GM21447 (cell line): ENCODE measurements around the gene SEC14L5.
"Not testable (repeated sequence)": the region's sequence is repeated elsewhere in the genome, so short reads cannot be mapped to it uniquely, and the experiment has no call there.

Source experiments
- ATAC-seq: cut with Tn5 transposase; IDR thresholded peaks from one replicate; pipeline ENCODE4 v1.9.1; 2021; ENCODE audit not compliant: unreplicated experiment

SEC14L5 gene

DNA sequence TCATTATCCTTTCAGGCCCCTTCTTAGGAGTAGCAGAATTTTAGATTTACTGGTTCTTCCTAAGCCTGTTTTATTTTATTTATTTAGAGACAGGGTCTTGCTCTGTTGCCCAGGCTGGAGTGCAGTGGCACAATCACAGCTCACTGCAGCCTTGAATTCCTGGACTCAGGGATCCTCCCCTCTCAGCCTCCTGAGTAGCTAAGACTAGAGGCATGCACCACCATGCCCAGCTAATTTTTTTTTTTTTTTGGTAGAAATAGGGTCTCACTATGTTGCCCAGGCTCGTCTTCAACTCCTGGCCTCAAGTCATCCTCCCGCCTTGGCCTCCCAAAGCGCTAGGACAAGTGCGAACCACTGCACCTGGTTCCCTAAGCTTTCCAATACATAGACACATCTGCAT, 28.5 kb upstream of the SEC14L5 start:
- not testable (repeated sequence) for ATAC-seq

DNA sequence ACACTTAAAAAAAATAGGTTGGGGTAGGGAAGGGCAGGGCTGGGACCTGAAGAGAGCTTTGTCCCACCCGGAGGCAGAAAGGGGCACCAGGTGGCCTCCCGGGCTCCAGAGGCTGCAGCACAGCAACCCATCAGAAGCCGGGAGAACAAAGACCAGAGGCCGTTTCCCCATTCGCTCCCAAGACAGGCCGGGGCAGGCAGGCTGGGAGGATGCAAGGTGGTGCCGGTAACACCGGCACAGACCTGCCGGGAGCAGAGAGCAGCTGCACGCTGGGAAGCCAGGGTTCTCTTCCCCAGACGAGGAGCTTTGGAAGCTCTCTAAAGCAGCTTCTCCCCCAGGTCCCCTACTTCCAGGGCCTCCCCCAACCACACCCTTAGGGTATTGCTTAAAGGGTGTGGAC, 26.7 kb upstream of the SEC14L5 start:
- no peak for ATAC-seq

DNA sequence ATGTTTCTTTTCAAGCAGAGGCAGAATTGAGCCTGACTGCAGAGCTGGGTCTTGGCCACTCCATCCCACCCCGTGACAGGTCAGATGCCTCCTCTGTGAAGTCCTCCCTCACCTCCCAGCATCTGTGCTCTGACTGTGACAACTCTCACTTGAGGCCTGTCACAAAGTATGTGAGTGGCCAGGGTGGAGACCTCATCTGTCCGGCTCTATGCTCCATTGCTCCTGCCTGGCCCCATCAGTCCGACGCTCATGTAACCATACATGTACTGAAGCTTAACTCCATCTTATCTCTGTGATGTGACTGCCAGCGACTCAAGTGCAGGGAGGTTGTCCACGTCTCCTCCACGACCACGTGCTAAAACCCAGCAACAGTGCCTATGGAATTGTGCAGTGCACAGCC, 24.7 kb upstream of the SEC14L5 start:
- ATAC-seq: no peak

DNA sequence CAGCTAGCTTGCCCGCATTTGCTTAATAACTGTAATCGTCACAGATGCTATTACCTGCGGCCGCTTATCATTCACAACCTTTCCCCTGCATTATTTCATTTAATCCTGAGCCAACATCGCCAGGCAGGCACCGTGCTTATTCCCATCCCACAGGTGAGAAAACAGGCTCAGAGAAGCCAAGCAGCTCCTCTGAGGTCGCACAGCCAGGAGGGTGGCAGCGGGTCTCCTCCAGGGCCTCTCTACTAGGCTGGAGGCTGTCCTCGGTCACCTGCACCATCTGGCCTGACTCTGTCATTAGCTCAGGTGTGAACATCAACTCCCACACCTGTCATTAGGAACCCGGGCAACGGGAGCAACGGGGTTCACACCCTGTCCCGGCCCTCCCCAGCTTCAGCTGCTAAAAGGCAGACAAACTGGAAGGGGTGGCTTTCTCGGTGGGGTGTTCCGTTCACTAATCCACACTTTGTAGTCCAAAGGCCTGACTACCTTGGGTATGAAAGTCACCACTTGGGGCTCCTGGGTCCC, 24.2 kb upstream of the SEC14L5 start:
- ATAC-seq: no peak

DNA sequence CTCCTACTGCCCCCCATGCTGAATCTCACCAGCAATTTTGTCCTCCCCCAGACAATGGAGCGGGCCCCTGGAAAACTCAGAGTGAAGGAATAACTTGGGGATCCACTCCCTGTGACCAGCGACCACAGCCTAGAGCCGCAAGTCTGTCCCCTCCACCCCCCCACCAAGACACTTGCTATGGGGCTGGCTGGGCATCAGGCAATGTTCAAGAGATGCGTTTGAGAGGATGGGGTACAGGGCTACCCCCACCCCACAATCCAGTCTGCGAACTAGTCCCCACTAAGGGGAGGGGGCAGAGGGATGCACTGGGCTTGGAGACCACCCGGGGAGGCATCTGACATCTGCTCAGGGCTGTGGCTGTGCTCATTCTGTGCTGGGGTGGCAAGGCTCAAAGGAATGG, 23.5 kb upstream of the SEC14L5 start:
- no peak for ATAC-seq

DNA sequence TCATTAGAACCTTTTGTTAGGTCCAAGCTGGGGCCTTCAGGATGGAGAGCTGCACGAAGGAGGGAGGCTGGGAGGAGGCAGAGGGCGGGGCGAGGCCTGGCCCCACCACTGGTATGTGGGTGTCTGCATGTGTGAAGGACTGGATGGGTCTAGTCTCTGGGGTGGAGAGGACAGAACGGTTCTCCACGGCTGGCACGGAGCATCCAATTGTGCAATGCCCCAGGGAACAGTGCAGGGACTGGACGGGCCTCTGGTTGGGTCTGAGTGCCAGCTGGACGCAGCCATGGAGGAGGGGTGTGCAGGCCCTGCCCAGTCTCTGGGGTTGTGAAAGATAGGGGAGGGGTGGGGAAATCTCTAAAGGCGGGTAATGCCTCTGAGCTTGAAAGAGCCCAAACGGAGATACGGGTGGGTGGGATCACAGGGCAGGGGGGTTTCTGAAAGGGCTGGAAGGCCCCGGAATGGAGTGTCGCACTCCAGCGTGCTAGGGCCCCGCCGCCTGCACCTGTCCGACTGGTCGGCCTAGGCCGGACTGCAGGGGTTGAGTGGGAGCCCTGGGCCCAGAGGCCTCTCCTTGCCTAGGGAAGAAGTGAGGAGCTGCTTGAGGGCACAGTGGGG, 22.8 kb upstream of the SEC14L5 start:
- no peak for ATAC-seq

DNA sequence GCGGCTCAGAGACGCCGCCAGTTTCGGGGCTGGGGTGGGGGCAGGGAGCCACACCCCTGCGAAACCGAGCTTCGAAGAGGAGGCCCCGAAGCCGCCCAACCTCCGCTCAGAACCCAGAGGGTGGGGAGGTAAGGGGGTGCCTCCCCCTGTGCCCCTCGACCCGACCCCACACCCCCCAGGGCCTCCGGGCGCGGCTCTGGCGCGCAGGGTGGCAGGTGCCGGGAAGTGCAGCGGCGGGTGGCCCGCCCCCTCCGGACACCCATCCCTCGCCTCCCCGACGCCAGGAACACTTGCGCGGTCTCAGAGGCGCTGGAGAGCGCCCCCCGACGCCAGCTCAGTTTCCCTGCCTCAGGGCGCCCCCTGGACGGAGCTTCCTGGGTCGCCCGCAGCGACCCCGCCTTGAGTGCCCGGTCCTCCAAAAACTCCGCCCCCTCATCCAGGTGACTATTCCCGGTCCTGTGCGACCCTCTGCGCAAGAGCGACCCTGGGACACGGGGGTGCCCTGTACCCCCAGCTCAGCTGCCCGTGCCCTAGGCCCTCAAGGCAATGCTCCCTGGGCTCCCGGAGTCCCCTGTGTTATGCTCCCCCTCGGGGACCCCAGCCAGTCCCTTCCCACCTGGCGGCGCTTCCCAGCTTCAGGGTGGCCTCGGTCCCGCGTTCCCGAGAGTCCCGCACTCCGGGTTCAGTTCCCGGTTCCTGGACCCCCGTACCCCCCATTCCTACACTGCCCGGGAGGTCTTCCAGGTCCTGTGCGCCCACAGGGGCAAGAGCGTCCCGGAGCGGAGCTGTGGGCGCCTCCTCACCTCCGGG, 21.7 kb upstream of the SEC14L5 start:
- no peak for ATAC-seq

DNA sequence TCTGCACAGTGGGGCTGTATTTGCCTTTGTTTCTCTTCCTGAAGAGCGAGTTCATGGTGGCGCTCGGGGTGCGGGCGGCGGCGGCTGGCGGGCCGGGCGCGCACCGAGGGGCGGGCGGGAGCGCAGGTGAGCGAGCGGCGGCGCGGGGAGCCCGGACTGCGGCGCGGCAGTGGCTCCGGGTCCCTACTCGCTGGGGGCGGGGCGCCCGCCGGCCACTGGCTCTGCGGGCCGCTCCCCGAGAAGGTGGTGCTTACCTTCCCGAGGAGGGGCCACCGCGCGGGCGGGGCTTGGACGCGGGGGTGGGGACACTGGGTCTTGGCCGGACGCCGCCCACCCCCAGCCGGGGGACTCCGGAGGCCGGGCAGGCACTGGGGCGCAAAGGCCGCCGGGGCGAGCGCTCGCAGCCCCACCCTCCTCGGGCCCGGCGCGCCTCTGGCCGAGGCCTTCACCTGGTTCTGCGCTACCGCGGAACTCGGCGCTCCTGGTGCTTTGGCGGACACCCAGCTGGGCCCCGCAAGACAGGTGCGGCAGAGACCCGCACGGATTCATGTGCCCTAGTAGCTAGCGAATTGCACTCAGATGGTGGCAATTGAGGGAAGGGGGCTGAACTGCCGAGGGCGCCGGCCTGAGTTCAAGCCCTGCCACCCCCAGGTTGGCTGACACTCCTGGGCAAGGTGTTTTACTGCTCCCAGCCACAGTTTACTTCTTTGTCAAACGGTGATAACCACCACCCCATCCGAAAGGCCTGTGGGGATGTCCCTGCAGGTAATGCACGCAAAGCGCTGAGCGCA, 20.9 kb upstream of the SEC14L5 start, which contains the start of gene PPL:
TSS of gene PPL (minus strand) at position 158 of the 791 bp plus-strand sequence. CDS start at position 55, 103 bp downstream.
- ATAC-seq: no peak

DNA sequence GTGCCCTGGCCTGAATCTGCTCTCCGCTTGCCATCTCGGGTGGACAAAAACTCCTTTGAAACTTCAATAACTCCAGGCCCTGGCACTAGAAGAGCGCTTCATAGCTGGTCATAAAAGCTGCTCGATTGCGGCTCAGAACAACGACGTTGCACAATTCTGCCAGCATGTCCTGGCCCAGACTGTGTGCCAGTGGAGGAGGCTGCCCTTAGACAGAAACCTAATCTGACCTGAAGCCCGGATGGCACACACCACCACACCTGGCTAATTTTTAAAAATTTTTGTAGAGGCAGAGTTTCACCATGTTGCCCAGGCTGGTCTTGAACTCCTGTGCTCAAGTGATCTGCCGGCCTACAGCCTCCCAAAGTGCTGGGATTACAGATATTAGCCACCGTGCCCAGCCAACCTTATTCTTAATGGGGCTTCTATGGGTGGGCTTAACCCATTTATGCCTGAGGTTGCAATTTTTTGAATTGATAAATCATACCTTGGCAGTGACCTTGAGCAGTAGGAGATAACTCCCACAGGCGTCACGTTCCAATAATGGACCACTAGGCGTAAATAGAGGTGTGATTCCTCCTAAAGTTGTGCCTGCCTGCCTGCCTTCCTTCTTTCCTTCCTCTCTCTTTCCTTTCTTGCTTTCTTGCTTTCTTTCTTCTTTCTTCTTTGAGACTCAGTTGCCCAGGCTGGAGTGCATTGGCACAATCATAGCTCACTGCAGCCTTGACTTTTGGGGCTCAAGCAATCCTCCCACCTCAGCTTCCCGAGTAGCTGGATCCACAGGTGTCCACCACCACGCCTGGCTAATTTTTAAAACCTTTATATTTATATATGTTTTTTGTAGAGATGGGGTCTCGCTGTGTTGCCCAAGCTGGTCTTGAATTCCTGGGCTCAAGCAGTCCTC, 20.1 kb upstream of the SEC14L5 start:
- ATAC-seq: no peak

DNA sequence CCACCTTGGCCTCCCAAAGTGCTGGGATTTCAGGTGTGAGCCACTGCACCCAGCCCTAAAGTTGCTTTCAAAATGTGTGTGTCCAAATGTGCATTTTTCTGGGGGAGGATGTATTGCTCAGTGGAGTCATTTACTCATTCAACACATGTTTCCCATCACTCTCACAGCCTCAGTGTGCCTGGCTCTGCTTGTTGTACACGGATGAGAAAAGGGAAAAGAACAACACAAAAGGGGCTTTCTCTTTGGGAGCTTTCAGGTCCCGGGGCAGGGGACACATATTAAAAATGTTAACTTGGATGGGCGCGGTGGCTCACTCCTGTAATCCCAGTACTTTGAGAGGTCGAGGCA, 19.5 kb upstream of the SEC14L5 start:
- ATAC-seq: no peak

DNA sequence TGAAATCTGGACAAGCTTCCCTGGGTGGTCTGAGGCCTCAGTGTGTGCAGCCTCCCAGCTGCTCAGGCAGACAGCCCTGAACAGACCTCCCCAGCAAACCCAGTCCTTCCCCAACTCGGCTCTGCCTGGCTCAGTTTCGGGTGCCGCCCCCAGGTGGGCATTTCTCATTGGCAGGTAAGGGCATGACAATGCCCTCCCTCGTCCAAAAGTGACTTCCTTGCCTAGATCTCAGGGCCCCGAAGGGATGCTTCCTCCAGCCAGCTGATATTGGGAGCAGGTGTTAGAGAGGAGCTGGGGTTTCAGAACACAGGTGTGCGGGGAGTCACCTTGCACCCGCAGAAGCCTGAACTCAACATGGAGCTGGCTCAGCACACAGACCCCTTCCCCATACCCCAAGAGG, 17.4 kb upstream of the SEC14L5 start:
- ATAC-seq: no peak

DNA sequence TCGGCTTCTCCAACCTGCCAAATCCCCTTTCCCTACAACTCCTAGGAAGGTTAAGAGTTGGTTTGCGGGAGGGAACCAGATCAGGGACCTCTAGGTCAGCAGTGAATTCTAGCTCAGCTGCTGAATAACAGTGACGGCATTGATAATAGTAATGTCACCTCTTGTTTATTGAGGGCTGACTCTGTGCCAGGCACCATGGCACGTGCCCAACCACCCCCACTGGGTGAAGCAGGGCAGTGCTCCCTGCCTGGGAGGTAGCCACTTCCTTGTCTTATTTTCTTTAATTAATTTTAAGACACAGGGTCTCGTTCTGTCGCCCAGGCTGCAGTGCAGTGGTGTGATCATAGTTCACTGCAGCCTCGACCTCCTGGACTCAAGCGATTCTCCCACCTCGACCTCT, 15.6 kb upstream of the SEC14L5 start:
- ATAC-seq: no peak

DNA sequence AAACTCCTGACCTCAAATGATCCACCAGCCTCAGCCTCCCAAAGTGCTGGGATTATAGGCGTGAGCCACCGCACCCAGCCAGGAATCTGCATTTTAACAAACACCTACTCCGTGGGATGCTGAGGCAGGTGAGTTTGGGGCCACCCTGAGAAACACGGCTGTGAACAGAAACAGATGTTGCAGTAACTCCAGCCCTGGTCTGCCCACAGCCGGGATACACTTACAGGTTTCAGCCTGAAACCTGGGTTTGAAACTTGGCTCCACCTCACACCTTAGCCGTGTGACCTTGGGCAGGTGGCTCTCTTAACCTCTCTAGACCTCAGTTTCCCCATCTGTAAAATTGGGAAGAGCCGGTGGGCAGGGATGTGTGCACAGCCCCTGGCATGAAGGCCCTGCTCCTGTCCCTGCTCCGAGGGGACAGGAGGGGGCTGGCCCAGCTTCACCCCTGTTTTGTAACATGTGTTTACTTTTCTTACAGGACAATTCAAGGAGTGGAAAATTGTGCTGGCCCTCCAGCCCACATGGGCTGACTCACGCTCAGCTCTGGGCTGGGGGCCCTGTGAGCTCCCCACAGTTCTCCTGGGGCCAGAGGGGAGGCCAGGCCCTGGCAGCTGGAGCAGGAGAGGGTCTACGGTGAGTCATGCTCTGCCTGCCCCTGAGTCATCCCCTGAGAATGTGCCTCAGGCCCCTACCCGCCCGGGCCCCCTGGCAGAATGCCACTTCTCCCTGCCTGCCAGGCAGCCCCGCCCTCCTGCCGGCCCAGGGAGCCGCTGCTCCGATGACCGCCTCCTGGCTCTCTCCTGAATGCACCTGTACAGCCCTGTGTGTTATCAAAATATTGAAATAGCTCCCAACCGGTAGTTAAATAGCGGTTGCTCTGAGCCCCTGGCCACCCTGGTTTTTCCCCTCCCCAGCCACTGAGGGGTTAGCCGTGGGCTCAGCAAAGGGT, 13.5 kb upstream of the SEC14L5 start:
- ATAC-seq: no peak

DNA sequence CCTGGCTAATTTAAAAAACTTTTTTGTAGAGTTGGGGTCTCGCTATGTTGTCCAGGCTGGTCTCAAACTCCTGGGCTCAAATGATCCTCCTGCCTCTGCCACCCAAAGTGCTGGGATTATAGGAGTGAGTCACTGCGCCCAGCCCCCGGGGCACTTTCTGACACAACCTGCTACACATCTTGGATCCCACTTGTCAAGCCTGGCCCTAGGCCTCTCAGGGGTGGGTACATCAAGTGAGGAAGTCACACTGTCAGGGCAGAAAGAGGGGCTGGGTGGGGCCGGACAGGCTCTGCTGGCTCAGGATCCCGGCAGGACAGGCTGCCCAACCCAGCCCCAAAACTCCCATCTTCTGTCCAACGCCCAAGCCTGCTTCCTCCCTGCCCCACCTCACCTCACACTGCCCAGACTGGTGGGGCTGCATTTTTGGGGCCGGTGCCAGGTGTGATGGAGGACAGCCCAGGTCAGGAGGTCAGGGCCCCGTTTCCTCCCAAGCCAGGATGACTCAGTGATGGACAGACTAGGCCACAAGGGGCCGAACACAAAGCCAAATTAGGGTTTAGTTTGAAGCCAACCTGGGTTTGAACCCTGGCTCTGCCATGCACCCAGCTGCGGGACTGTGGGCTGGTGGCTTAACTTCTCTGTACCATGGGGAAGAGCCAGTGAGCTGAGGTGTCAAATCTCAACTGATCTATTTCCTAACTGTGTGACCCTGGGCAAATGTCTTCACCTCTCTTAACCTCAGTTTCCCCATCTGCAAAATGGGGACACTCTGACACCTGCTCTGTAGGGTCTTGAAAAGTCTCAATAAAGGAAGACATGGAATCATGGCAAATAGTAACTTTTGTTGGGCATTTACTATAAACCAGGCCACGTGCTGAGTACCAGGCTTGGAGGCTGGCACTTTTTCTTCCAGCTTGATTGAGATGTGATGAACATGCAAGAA, 12.3 kb upstream of the SEC14L5 start:
- ATAC-seq: no peak

DNA sequence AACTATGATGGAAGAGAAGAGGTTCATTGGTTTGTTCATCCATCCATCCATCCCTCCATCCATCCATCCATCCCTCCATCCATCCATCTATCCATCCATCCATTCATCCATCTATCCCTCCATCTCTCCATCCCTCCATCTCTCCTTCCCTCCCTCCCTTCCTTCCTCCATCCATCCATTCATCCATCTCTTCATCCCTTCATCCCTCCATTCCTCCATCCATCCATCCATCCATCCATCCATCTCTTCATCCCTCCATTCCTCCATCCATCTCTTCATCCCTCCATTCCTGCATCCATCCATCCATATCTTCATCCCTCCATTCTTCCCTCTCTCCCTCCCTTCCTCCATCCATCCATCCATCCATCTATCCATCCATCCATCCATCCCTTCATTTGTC, 11.2 kb upstream of the SEC14L5 start:
- no peak for ATAC-seq

DNA sequence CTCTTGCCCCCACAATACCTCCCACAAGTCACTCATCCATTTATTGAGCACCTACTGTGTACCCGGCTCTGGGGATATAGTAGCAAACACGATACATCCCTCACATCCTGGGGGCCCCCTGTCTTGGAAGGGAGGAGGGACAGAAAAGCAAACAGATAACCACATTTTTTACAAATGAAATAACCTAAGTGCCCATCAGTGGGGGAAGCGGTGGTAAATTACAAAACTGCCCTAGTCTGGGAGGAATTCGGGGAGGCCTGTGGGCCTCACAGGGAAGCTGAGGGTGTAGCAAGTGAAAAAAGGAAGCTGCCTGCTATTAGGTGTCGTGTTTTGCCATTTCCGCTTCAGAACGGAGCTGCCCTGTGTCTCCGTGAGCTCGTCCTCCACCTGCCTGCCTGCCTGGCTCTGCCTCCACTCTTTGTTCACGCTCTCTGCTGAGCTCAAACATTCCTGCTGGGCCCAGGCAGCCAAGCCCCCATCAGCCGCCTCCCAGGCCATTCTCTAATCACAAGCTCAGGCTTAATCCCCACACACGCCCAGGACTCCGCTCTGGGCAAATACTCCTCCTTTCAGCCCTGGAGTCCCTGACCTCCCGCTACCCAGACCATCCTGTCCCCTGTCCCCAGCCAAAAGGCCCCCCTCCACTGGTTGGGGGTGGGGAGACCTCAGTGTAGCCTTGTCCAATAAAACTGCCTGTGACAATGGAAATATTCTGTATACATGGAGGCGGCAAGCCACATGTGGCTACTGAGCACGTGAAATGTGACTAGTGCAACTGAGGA, 10.2 kb upstream of the SEC14L5 start:
- no peak for ATAC-seq

DNA sequence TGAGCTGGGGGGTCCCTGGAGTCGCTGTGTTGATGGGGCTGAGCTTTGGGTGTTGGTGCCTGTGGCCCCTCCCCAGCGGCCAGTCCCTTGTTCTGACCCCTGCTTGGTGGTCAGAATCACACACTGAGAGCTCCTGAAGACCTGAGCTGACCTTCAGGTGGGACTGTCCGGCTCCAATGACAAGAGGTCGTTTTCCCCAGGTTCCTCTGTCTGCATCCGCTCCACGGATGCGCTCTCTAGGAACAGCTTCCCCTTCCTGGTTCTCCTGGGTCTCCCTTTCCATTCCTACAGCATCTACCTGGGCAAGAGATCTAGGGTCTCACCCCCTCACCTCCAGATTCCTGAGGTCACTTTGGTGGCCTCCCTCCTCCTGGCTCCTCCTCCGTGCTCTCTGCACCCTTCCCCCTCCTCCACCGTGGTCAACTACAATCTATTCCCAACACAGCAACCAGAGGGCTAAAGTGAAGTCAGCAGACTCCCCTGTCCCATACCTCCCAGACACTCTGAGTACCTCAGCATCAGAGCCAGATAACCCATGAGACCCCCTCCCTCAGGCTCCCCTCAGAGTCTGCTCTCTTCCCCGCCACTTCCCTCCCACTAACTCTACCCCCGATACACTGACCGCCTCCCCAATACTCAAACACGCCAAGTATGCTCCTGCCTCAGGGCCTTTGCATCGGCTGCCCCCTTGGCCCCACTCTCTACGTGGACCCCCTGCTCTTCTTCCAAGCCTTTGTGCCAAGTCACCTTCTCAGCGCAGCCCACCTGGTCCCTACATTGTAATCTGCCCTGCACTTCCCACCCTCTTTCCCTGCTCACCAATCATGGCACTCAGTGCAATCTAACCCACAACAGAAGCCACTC, 9.0 kb upstream of the SEC14L5 start:
- no peak for ATAC-seq
